Adrenal gland (tissue), 5 donors: Measurements from ENCODE around the gene FGF3.

Experiments
- POLR2A ChIP-seq, 2 donors: fragments of 450-650 bp; IDR thresholded peaks; one replicate each; pipeline ENCODE4 v1.6.1; 2017; ENCODE audit warnings: antibody characterized with exemption in 2 of 2, mild to moderate bottlenecking in 2 of 2, moderate library complexity in 1 of 2
- TF ChIP-seq, protein P1 (sequence below), 6 experiments: fragments of 450-650 bp in 4 of 6; fragments of 200-600 bp in 2 of 6; sonication (generic) in 1 of 6; IDR thresholded peaks; 1 replicate in 5 of 6; 2 replicates in 1 of 6; pipeline versions ENCODE4 v1.5.1 to v1.8.0; 2016 to 2021; ENCODE audit warnings: antibody characterized with exemption in 6 of 6, mild to moderate bottlenecking in 2 of 6, moderate library complexity in 1 of 6
- donor health status: DM: no; HTN: no; CAD: no.

DNA sequence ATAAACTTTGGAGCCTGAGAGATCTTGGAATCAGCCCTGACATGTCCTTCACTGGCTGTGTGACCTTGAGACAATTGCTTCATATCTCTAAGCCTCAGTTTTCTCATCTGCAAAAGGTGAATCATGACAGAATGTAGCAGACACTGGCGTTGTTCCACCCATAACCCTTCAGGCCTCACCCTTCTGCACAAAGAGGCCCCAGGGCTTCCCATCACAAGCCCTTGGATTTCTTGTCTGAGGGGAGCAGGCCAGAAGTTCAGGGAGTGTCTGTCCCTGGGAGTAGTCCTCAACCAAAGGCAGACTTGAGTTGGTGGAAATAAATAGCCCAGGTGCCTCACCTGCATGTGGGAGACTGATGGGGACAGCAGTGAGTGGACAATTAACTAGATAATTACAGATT is 16.6 kb downstream of the FGF3 start:
- TF ChIP-seq, protein P1, sequence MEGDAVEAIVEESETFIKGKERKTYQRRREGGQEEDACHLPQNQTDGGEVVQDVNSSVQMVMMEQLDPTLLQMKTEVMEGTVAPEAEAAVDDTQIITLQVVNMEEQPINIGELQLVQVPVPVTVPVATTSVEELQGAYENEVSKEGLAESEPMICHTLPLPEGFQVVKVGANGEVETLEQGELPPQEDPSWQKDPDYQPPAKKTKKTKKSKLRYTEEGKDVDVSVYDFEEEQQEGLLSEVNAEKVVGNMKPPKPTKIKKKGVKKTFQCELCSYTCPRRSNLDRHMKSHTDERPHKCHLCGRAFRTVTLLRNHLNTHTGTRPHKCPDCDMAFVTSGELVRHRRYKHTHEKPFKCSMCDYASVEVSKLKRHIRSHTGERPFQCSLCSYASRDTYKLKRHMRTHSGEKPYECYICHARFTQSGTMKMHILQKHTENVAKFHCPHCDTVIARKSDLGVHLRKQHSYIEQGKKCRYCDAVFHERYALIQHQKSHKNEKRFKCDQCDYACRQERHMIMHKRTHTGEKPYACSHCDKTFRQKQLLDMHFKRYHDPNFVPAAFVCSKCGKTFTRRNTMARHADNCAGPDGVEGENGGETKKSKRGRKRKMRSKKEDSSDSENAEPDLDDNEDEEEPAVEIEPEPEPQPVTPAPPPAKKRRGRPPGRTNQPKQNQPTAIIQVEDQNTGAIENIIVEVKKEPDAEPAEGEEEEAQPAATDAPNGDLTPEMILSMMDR (IDR thresholded peaks at IDR 0.05), result no peak
- no peak for TF ChIP-seq POLR2A (IDR thresholded peaks at IDR 0.05)
